CD4-positive, CD25-positive, alpha-beta regulatory T cell (primary cell): ENCODE data around the gene BCL2L12. TPM values are rescaled to one million over a fixed set of nuclear protein-coding genes. Genes with fewer than 3 reads are reported as not detected.
"Not testable (repeated sequence)": the region's sequence is repeated elsewhere in the genome, so short reads cannot be mapped to it uniquely, and the experiment has no call there.

Source experiments
- ATAC-seq, 2 donors: fragments of 150-1000 bp; cut with Tn5 transposase; one replicate each; pipeline ENCODE4 v1.10.0; 2021; ENCODE audit warnings: low read depth in 2 of 2, moderate number of reproducible peaks in 2 of 2, moderate library complexity in 1 of 2
- DNase-seq, 3 donors: peaks; one replicate each; pipeline versions ENCODE4 v3.0.0 to v3.0.0-alpha.2; 2012 to 2022; ENCODE audit warnings: mixed read lengths in 1 of 3
- H3K27ac ChIP-seq: one replicate; pipeline ENCODE4 v1.7.0; 2013; ENCODE audit warnings: mild to moderate bottlenecking, low read length; ENCODE audit not compliant: insufficient read depth, poor library complexity, severe bottlenecking
- H3K27me3 ChIP-seq: one replicate; pipeline ENCODE4 v1.7.0; 2013; ENCODE audit warnings: low read length; ENCODE audit not compliant: control insufficient read depth, insufficient read depth
- H3K36me3 ChIP-seq: one replicate; pipeline ENCODE4 v1.7.0; 2013; ENCODE audit warnings: mild to moderate bottlenecking, low read length, moderate library complexity; ENCODE audit not compliant: control insufficient read depth, insufficient read depth
- H3K4me1 ChIP-seq: 2 replicates; pipeline ENCODE4 v1.7.0; 2013; ENCODE audit warnings: mild to moderate bottlenecking, low read length; ENCODE audit not compliant: insufficient read depth, control insufficient read depth, poor library complexity, severe bottlenecking
- H3K4me3 ChIP-seq: one replicate; pipeline ENCODE4 v1.7.0; 2013; ENCODE audit warnings: low read depth, mild to moderate bottlenecking, low read length, moderate library complexity
- H3K9me3 ChIP-seq, 2 experiments: 1 replicate in 1 of 2; 2 replicates in 1 of 2; pipeline ENCODE4 v1.7.0; 2013; ENCODE audit warnings: low read length in 2 of 2, mild to moderate bottlenecking in 1 of 2, moderate library complexity in 1 of 2; ENCODE audit not compliant: control insufficient read depth in 2 of 2
- H3K27ac Mint-ChIP-seq, 3 donors: one replicate each; pipeline ENCODE4 v1.8.0; 2020 to 2022; ENCODE audit warnings: mild to moderate bottlenecking in 3 of 3, mixed read lengths in 3 of 3, moderate library complexity in 2 of 3
- H3K27me3 Mint-ChIP-seq: one replicate; pipeline ENCODE4 v1.8.0; 2022; ENCODE audit warnings: mild to moderate bottlenecking, mixed read lengths
- H3K36me3 Mint-ChIP-seq: one replicate; pipeline ENCODE4 v1.8.0; 2020; ENCODE audit warnings: mixed read lengths
- H3K4me1 Mint-ChIP-seq, 4 donors: one replicate each; pipeline ENCODE4 v1.8.0; 2020 to 2022; ENCODE audit warnings: mixed read lengths in 4 of 4, mild to moderate bottlenecking in 1 of 4
- H3K4me3 Mint-ChIP-seq, 4 donors: one replicate each; pipeline ENCODE4 v1.8.0; 2020 to 2022; ENCODE audit warnings: mild to moderate bottlenecking in 4 of 4, mixed read lengths in 4 of 4, moderate library complexity in 3 of 4
- H3K9me3 Mint-ChIP-seq, 7 donors: one replicate each; pipeline ENCODE4 v1.8.0; 2020 to 2022; ENCODE audit warnings: mixed read lengths in 7 of 7, mild to moderate bottlenecking in 3 of 7, moderate library complexity in 2 of 7
- polyA plus RNA-seq, 4 donors: library from polyadenylated mRNA; unstranded; fragments of 300-500 nt; fragmentation: Illumina TruSeq; gene quantifications; one replicate each; pipeline ENCODE4 v1.2.3, GENCODE V29; 2021
- total RNA-seq: library from RNA; stranded (reverse); gene quantifications from one replicate; pipeline ENCODE4 v1.2.3, GENCODE V29; 2022

BCL2L12 gene
- total and polyA plus RNA-seq, 5 donors from 2014 or later: 13.6 to 15.3 (median 15.0) TPM

DNA sequence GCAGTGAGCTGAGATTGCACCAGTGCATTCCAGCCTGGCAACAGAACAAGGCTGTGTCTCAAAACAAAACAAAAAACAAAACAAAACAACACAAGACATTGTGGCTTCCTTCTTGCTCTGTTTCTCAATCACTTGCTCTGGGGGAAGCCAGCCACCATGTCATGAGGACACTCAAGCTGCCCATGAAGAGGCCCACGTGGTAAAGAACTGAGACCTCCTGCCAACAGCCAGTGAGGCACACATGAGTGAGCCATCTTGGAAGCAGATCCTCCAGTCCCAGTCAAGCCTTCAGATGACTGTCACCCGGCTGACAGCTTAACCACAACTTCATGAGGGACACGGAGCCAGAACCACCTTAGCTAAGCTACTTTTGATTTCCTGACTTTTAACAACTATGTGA is 50.4 kb downstream of the BCL2L12 start:
- no peaks in the 10 kb centered on the region for H3K9me3 ChIP-seq
- H3K27me3 ChIP-seq: no peaks in the 10 kb centered on the region
- peaks cover 0 to 2% (median 0%) of the 10 kb centered on the region in 7 donors for H3K9me3 Mint-ChIP-seq
- no peak overlapping the region for H3K27ac ChIP-seq
- H3K4me1 Mint-ChIP-seq: peaks cover 6 to 17% (median 10%) of the 10 kb centered on the region in 4 donors
- DNase-seq: no peak
- H3K4me1 ChIP-seq: peaks cover 8% of the 10 kb centered on the region
- no peak overlapping the region for H3K4me3 ChIP-seq
- peak overlapping the region in 1 of 4 donors; percentile 26 for H3K4me3 Mint-ChIP-seq
- H3K27ac Mint-ChIP-seq: no peak overlapping the region
- ATAC-seq: no peak
- H3K27me3 Mint-ChIP-seq: no peaks in the 10 kb centered on the region
- H3K36me3 Mint-ChIP-seq: peaks cover 4% of the 10 kb centered on the region
- no peaks in the 10 kb centered on the region for H3K36me3 ChIP-seq

DNA sequence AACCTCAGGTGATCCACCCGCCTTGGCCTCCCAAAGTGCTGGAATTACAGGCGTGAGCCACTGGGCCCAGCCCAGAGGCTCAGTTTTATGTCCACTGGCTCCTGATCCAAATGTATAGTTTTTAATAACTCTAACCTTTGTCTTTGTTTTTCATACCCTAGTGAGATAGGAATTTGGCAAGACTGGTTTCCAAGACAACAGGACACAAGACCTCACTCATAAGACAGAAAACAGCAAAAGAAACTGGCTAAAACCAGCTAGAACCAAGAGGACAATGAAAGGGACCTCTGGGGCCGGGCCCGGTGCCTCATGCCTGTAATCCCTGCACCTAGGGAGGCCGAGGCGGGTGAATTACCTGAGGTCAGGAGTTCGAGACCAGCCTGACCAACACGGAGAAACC is 52.8 kb downstream of the BCL2L12 start:
- no peaks in the 10 kb centered on the region for H3K27me3 ChIP-seq
- H3K4me1 ChIP-seq: peaks cover 8% of the 10 kb centered on the region
- H3K9me3 Mint-ChIP-seq: peaks cover 0 to 2% (median 0%) of the 10 kb centered on the region in 7 donors
- no peaks in the 10 kb centered on the region for H3K9me3 ChIP-seq
- H3K36me3 Mint-ChIP-seq: peaks cover 4% of the 10 kb centered on the region
- peak overlapping the region; percentile 40 to 96 (median 78) for H3K27ac Mint-ChIP-seq
- no peak overlapping the region for H3K4me3 ChIP-seq
- H3K27ac ChIP-seq: no peak overlapping the region
- H3K36me3 ChIP-seq: no peaks in the 10 kb centered on the region
- DNase-seq: no peak
- no peak for ATAC-seq
- peaks cover 6 to 19% (median 12%) of the 10 kb centered on the region in 4 donors for H3K4me1 Mint-ChIP-seq
- no peaks in the 10 kb centered on the region for H3K27me3 Mint-ChIP-seq
- peak overlapping the region in 3 of 4 donors; percentile 35 to 81 (median 53) for H3K4me3 Mint-ChIP-seq

DNA sequence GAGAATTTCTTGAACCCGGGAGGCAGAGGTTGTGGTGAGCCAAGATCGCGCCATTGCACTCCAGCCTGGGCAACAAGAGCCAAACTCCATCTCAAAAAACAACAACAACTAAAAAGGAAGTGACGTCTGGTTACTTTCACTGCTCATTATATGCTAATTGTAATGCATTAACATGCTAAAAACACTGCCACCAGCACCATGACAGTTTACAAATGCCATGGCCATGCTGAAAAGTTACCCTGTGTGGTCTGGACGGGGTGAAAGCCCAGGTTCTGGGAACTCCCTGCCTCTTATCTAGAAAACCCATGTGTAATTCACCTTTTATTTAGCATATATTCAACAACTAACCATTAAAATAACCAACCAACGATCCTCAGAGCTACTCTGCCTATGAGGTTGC is 53.3 kb downstream of the BCL2L12 start:
- no peaks in the 10 kb centered on the region for H3K27me3 Mint-ChIP-seq
- H3K27ac Mint-ChIP-seq: peak overlapping the region; percentile 6 to 96 (median 78)
- Histone ChIP-seq H3K36me3 (no peaks in the 10 kb centered on the region), H3K27ac (no peak overlapping the region), H3K4me1 (peaks cover 8% of the 10 kb centered on the region), H3K9me3 (no peaks in the 10 kb centered on the region), H3K4me3 (no peak overlapping the region), H3K27me3 (no peaks in the 10 kb centered on the region)
- peaks cover 4% of the 10 kb centered on the region for H3K36me3 Mint-ChIP-seq
- ATAC-seq: no peak
- H3K9me3 Mint-ChIP-seq: peaks cover 0 to 2% (median 0%) of the 10 kb centered on the region in 7 donors
- DNase-seq: peak in 2 of 3 donors; percentile 2 to 4
- H3K4me1 Mint-ChIP-seq: peaks cover 6 to 19% (median 12%) of the 10 kb centered on the region in 4 donors
- H3K4me3 Mint-ChIP-seq: peak overlapping the region; percentile 44 to 81 (median 68)

DNA sequence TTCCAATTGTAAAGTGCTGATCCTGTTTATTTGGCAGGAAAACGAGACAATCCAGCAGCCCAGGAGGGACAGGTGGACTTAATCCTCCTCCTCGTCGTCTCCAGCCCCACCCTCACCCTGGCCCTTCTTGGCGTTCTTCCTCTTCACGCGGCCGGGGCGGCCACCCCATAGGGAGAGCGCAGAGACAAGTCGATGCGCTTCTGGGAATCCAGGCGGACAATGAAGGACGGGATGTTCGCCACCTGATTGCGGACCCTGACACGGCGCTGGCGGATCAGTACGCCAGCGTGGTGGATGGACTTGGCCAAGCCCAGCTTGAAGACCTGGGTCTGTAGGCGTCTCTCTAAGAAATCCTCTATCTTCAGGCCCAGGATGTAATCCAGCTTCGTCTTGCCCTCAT is 53.7 kb downstream of the BCL2L12 start:
- not testable (repeated sequence) for H3K9me3 ChIP-seq, H3K36me3 Mint-ChIP-seq, H3K9me3 Mint-ChIP-seq, H3K36me3 ChIP-seq, H3K4me3 ChIP-seq, DNase-seq, H3K27ac ChIP-seq, ATAC-seq, H3K4me1 ChIP-seq, H3K27me3 Mint-ChIP-seq, H3K27me3 ChIP-seq
- Mint-ChIP-seq H3K27ac (peak overlapping the region; percentile 6 to 96 (median 78)), H3K4me1 (peaks cover 6 to 19% (median 12%) of the 10 kb centered on the region in 4 donors), H3K4me3 (peak overlapping the region in 3 of 4 donors; percentile 57 to 81 (median 58))

Other genes with a start within 250 kb of the BCL2L12 start
- gene PTH2, start 242.5 kb upstream of the BCL2L12 start, total RNA-seq: not detected
- not detected for gene PTH2, start 242.5 kb upstream of the BCL2L12 start, polyA plus RNA-seq
- gene GFY, start 240.5 kb upstream of the BCL2L12 start, total RNA-seq: not detected
- gene GFY, start 240.5 kb upstream of the BCL2L12 start, polyA plus RNA-seq: not detected
- gene SLC17A7, start 224.4 kb upstream of the BCL2L12 start, total RNA-seq: not detected
- not detected for gene SLC17A7, start 224.4 kb upstream of the BCL2L12 start, polyA plus RNA-seq
- 150 TPM for gene PIH1D1, start 214.1 kb upstream of the BCL2L12 start, total RNA-seq
- gene PIH1D1, start 214.1 kb upstream of the BCL2L12 start, polyA plus RNA-seq: 100 to 1,000 TPM; 109 to 144 (median 118) TPM
- 41.0 TPM for gene ALDH16A1, start 212.7 kb upstream of the BCL2L12 start, total RNA-seq
- gene ALDH16A1, start 212.7 kb upstream of the BCL2L12 start, polyA plus RNA-seq: 10 to 100 TPM; 32.7 to 47.1 (median 42.3) TPM
- 250 TPM for gene FLT3LG, start 191.7 kb upstream of the BCL2L12 start, total RNA-seq
- gene FLT3LG, start 191.7 kb upstream of the BCL2L12 start, polyA plus RNA-seq: 100 to 1,000 TPM; 103 to 154 (median 112) TPM
- 3,622 TPM for gene RPL13A, start 178.3 kb upstream of the BCL2L12 start, total RNA-seq
- gene RPL13A, start 178.3 kb upstream of the BCL2L12 start, polyA plus RNA-seq: 1,000 to 10,000 TPM; 1,768 to 2,996 (median 2,546) TPM
- 2,000 TPM for gene RPS11, start 169.5 kb upstream of the BCL2L12 start, total RNA-seq
- 1,000 to 10,000 TPM; 1,810 to 2,513 (median 2,330) TPM for gene RPS11, start 169.5 kb upstream of the BCL2L12 start, polyA plus RNA-seq
- 23.3 TPM for gene FCGRT, start 153.3 kb upstream of the BCL2L12 start, total RNA-seq
- 10 to 100 TPM; 43.0 to 63.0 (median 49.8) TPM for gene FCGRT, start 153.3 kb upstream of the BCL2L12 start, polyA plus RNA-seq
- 3.6 TPM for gene RCN3, start 137.9 kb upstream of the BCL2L12 start, total RNA-seq
- 1 to 10 TPM; 1.5 to 5.5 (median 2.5) TPM for gene RCN3, start 137.9 kb upstream of the BCL2L12 start, polyA plus RNA-seq
- gene NOSIP, start 85.4 kb upstream of the BCL2L12 start, total RNA-seq: 124 TPM
- gene NOSIP, start 85.4 kb upstream of the BCL2L12 start, polyA plus RNA-seq: 100 to 1,000 TPM; 262 to 385 (median 285) TPM
- 0.84 TPM for gene PRRG2, start 84.6 kb upstream of the BCL2L12 start, total RNA-seq
- not detected for gene PRRG2, start 84.6 kb upstream of the BCL2L12 start, polyA plus RNA-seq
- 50.2 TPM for gene PRR12, start 74.8 kb upstream of the BCL2L12 start, total RNA-seq
- under 1 TPM; 0.05 to 0.18 (median 0.16) TPM for gene PRR12, start 74.8 kb upstream of the BCL2L12 start, polyA plus RNA-seq
- 4.6 TPM for gene RRAS, start 25.8 kb upstream of the BCL2L12 start, total RNA-seq
- gene RRAS, start 25.8 kb upstream of the BCL2L12 start, polyA plus RNA-seq: 10 to 100 TPM; 17.7 to 22.1 (median 19.8) TPM
- 47.4 TPM for gene SCAF1, start 23.7 kb upstream of the BCL2L12 start, total RNA-seq
- under 1 TPM in 3 of 4 donors, not detected in 1; 0.53 to 0.88 (median 0.75) TPM for gene SCAF1, start 23.7 kb upstream of the BCL2L12 start, polyA plus RNA-seq
- 235 TPM for gene IRF3, start 76 bp upstream of the BCL2L12 start, total RNA-seq
- gene IRF3, start 76 bp upstream of the BCL2L12 start, polyA plus RNA-seq: 100 to 1,000 TPM in 1 of 4 donors, 10 to 100 TPM in 3; 76.4 to 104 (median 95.9) TPM
- 59.2 TPM for gene PRMT1, start 11.3 kb downstream of the BCL2L12 start, total RNA-seq
- gene PRMT1, start 11.3 kb downstream of the BCL2L12 start, polyA plus RNA-seq: 100 to 1,000 TPM; 101 to 118 (median 105) TPM
- gene ADM5, start 23.7 kb downstream of the BCL2L12 start, total RNA-seq: 1.7 TPM
- gene ADM5, start 23.7 kb downstream of the BCL2L12 start, polyA plus RNA-seq: under 1 TPM in 2 of 4 donors, not detected in 2; 0.10 to 0.34 TPM
- 0.47 TPM for gene CPT1C, start 25.2 kb downstream of the BCL2L12 start, total RNA-seq
- under 1 TPM in 3 of 4 donors, not detected in 1; 0.41 to 0.84 (median 0.73) TPM for gene CPT1C, start 25.2 kb downstream of the BCL2L12 start, polyA plus RNA-seq
- not detected for gene TSKS, start 97.4 kb downstream of the BCL2L12 start, total RNA-seq
- gene TSKS, start 97.4 kb downstream of the BCL2L12 start, polyA plus RNA-seq: under 1 TPM; 0.41 to 0.77 (median 0.45) TPM
- gene AP2A1, start 101.1 kb downstream of the BCL2L12 start, total RNA-seq: 49.5 TPM
- gene AP2A1, start 101.1 kb downstream of the BCL2L12 start, polyA plus RNA-seq: 1 to 10 TPM; 5.2 to 7.4 (median 5.6) TPM
- 15.8 TPM for gene FUZ, start 147.4 kb downstream of the BCL2L12 start, total RNA-seq
- 1 to 10 TPM; 4.0 to 8.4 (median 4.9) TPM for gene FUZ, start 147.4 kb downstream of the BCL2L12 start, polyA plus RNA-seq
- gene MED25, start 152.4 kb downstream of the BCL2L12 start, total RNA-seq: 67.9 TPM
- gene MED25, start 152.4 kb downstream of the BCL2L12 start, polyA plus RNA-seq: 10 to 100 TPM; 12.7 to 23.6 (median 19.9) TPM
- 116 TPM for gene PTOV1, start 185.2 kb downstream of the BCL2L12 start, total RNA-seq
- gene PTOV1, start 185.2 kb downstream of the BCL2L12 start, polyA plus RNA-seq: 10 to 100 TPM; 26.8 to 45.6 (median 34.2) TPM
- gene PNKP, start 201.6 kb downstream of the BCL2L12 start, total RNA-seq: 149 TPM
- 10 to 100 TPM; 26.2 to 33.5 (median 28.2) TPM for gene PNKP, start 201.6 kb downstream of the BCL2L12 start, polyA plus RNA-seq
- gene AKT1S1, start 211.4 kb downstream of the BCL2L12 start, total RNA-seq: 12.9 TPM
- 1 to 10 TPM; 3.0 to 4.2 (median 3.8) TPM for gene AKT1S1, start 211.4 kb downstream of the BCL2L12 start, polyA plus RNA-seq
- 48.1 TPM for gene TBC1D17, start 211.8 kb downstream of the BCL2L12 start, total RNA-seq
- 1 to 10 TPM; 8.8 to 9.7 (median 9.1) TPM for gene TBC1D17, start 211.8 kb downstream of the BCL2L12 start, polyA plus RNA-seq
- 3.7 TPM for gene IL4I1, start 231.0 kb downstream of the BCL2L12 start, total RNA-seq
- under 1 TPM; 0.20 to 0.85 (median 0.30) TPM for gene IL4I1, start 231.0 kb downstream of the BCL2L12 start, polyA plus RNA-seq